Gastroesophageal sphincter (tissue), 4 donors: ENCODE measurements around the gene PDZD2. TPM values are rescaled to one million over a fixed set of nuclear protein-coding genes. Genes with fewer than 3 reads are reported as not detected.

Experiments
- ATAC-seq: fragments of 150-250 bp; one replicate; pipeline ENCODE4 v1.9.1; 2016; ENCODE audit warnings: mild to moderate bottlenecking, moderate library complexity
- H3K27ac ChIP-seq, 4 donors: fragments of 200-600 bp; sonication (generic) in 3 of 4; 1 replicate in 3 of 4; 2 replicates in 1 of 4; pipeline ENCODE4 v1.5.1; 2016 to 2019
- H3K27me3 ChIP-seq: fragments of 200-600 bp; sonication (generic); one replicate; pipeline ENCODE4 v1.5.1; 2019
- H3K36me3 ChIP-seq, 2 donors: fragments of 200-600 bp; sonication (generic); one replicate each; pipeline ENCODE4 v1.5.1; 2019; ENCODE audit warnings: control low read depth in 1 of 2
- H3K4me1 ChIP-seq, 3 donors: fragments of 200-600 bp; sonication (generic); 1 replicate in 2 of 3; 2 replicates in 1 of 3; pipeline ENCODE4 v1.5.1; 2016 to 2019; ENCODE audit warnings: control low read depth in 2 of 3
- H3K4me3 ChIP-seq, 2 donors: fragments of 200-600 bp; sonication (generic); one replicate each; pipeline ENCODE4 v1.5.1; 2019; ENCODE audit warnings: mild to moderate bottlenecking in 1 of 2, moderate library complexity in 1 of 2
- H3K9me3 ChIP-seq, 3 donors: fragments of 200-600 bp; sonication (generic); one replicate each; pipeline ENCODE4 v1.5.1; 2017 to 2019; ENCODE audit warnings: control low read depth in 2 of 3
- CTCF ChIP-seq, 4 experiments: fragments of 200-600 bp in 2 of 4; fragments of 450-650 bp in 2 of 4; sonication (generic) in 1 of 4; IDR thresholded peaks; one replicate each; pipeline ENCODE4 v1.5.1; 2017 to 2019; ENCODE audit warnings: antibody characterized with exemption in 4 of 4, mild to moderate bottlenecking in 2 of 4, moderate library complexity in 2 of 4
- EP300 ChIP-seq: sonication (generic); formaldehyde crosslinking; IDR thresholded peaks from one replicate; pipeline ENCODE4 v1.6.1; 2017; ENCODE audit warnings: antibody characterized with exemption, mild to moderate bottlenecking
- POLR2A ChIP-seq, 2 donors: fragments of 450-650 bp; IDR thresholded peaks; one replicate each; pipeline ENCODE4 v1.6.1; 2017; ENCODE audit warnings: antibody characterized with exemption in 2 of 2, mild to moderate bottlenecking in 2 of 2, moderate library complexity in 1 of 2
- POLR2AphosphoS5 ChIP-seq: sonication (generic); formaldehyde crosslinking; IDR thresholded peaks from one replicate; pipeline ENCODE4 v1.6.1; 2017; ENCODE audit warnings: antibody characterized with exemption
- WGBS, 2 donors: methylation state at CpG; one replicate each; pipeline ENCODE4 v1.1.5; 2018; ENCODE audit warnings: low coverage in 1 of 2; 5-methylcytosine and 5-hydroxymethylcytosine counted together
- total RNA-seq, 4 donors: library from RNA; depleted of rRNA; stranded (reverse); fragments of >200 nt; gene quantifications; one replicate each; pipeline ENCODE4 v1.1.0, GENCODE V29; 2016

The PDZD2 gene
- total RNA-seq, 4 donors from 2014 or later: 8.6 to 19.4 (median 14.0) TPM

GRCh38 chr5:31741496-31741895 is 102.6 kb downstream of the PDZD2 start:
- no peak overlapping the region for H3K4me3 ChIP-seq
- H3K4me1 ChIP-seq: no peaks in the 10 kb centered on the region
- H3K9me3 ChIP-seq: peaks cover 0 to 8% (median 0%) of the 10 kb centered on the region in 3 donors
- no peak for ATAC-seq
- H3K27ac ChIP-seq: no peak overlapping the region
- WGBS, 2 donors: 20 to 50% methylated on average over 1 of the region's 1 CpG
- H3K27me3 ChIP-seq: no peaks in the 10 kb centered on the region
- no peaks in the 10 kb centered on the region for H3K36me3 ChIP-seq
- TF ChIP-seq EP300 (no peak), POLR2AphosphoS5 (no peak), CTCF (IDR thresholded peaks at IDR 0.05) (no peak), POLR2A (IDR thresholded peaks at IDR 0.05) (no peak)

GRCh38 chr5:31743678-31744077 is 104.7 kb downstream of the PDZD2 start:
- H3K36me3 ChIP-seq: no peaks in the 10 kb centered on the region
- WGBS, 2 donors: 86 to 91% methylated on average over 1 to 3 of the region's 3 CpGs
- H3K4me3 ChIP-seq: no peak overlapping the region
- H3K27ac ChIP-seq: no peak overlapping the region
- H3K4me1 ChIP-seq: no peaks in the 10 kb centered on the region
- no peaks in the 10 kb centered on the region for H3K27me3 ChIP-seq
- no peak for TF ChIP-seq CTCF (IDR thresholded peaks at IDR 0.05)
- no peak for TF ChIP-seq POLR2AphosphoS5
- H3K9me3 ChIP-seq: peaks cover 0 to 8% (median 0%) of the 10 kb centered on the region in 3 donors
- no peak for ATAC-seq

DNA sequence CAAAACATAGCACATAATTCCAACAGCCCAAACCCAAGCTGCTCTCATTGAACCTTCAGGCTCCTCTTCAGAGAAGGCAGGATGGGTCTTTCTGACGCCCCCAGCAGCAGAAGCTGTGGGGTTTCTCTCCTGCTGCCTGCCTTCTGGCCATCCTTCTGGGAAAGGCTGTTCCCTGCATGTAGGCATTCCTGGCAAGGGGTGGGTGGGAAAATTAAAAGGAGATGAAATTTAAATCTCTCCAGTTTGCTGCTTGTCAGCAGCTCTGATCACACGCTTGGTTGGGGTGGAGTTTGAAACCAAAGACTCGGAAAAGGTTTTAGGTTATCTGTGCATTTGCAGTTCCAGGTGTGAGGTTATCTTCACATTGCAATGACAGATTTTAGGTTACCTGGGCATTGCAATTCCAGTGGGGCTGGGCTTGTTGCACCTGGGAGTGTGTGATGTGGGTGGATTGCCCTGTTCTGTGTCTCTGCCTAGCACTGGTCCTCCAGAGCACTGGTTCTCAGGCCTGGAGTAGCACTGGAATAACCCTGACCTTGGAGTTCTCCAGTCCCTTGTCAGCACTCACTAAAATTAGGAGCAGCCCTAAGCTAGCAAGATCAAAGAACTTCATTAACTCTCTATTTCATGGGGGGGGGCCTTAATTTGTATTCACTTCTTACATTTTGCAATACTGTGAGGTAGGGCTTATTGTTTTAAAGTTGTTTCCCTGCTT is 109.7 kb downstream of the PDZD2 start:
- no peaks in the 10 kb centered on the region for H3K27me3 ChIP-seq
- no peak overlapping the region for H3K27ac ChIP-seq
- TF ChIP-seq EP300: no peak
- TF ChIP-seq POLR2AphosphoS5: no peak
- TF ChIP-seq POLR2A (IDR thresholded peaks at IDR 0.05): no peak
- no peak for TF ChIP-seq CTCF (IDR thresholded peaks at IDR 0.05)
- no peaks in the 10 kb centered on the region for H3K4me1 ChIP-seq
- 83 to 100% methylated on average over 1 to 3 of the region's 3 CpGs for WGBS, 2 donors
- no peak for ATAC-seq
- no peaks in the 10 kb centered on the region for H3K36me3 ChIP-seq
- no peaks in the 10 kb centered on the region for H3K9me3 ChIP-seq
- no peak overlapping the region for H3K4me3 ChIP-seq

DNA sequence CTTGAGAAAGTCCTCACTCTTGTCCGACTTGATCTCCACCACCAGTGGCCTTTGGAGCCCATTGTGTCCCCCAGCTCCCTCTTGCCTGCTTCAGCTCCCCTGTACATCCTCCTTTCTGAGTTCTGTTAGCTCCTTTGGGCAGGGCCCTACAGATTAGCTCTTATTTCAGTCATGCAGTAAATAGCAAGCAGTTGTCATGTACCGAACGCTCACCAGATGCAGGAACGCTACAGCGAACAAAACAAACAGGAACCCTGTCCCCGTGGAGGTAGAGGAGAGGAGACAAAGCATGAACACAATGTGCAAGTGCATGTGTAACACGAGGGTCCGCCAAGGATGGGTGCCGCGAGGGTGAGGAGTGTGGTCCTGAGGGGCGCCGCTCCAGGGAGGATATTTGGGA is 111.3 kb downstream of the PDZD2 start:
- H3K36me3 ChIP-seq: no peaks in the 10 kb centered on the region
- no peak overlapping the region for H3K4me3 ChIP-seq
- no peak overlapping the region for H3K27ac ChIP-seq
- ATAC-seq: no peak
- H3K4me1 ChIP-seq: no peaks in the 10 kb centered on the region
- no peak for TF ChIP-seq EP300
- TF ChIP-seq POLR2AphosphoS5: no peak
- TF ChIP-seq CTCF (IDR thresholded peaks at IDR 0.05): no peak
- TF ChIP-seq POLR2A (IDR thresholded peaks at IDR 0.05): no peak
- WGBS, 2 donors: 86 to 90% methylated on average over 1 to 4 of the region's 12 CpGs
- no peaks in the 10 kb centered on the region for H3K27me3 ChIP-seq
- H3K9me3 ChIP-seq: no peaks in the 10 kb centered on the region

- no peak for TF ChIP-seq POLR2A (IDR thresholded peaks at IDR 0.05)
- no peak for TF ChIP-seq POLR2AphosphoS5
- TF ChIP-seq CTCF (IDR thresholded peaks at IDR 0.05): no peak
- TF ChIP-seq EP300: no peak
- H3K4me3 ChIP-seq: no peak overlapping the region
- 96% methylated on average over 3 of the region's 3 CpGs; no CpG with 5 or more reads in 1 of the 2 donors for WGBS, 2 donors
- no peaks in the 10 kb centered on the region for H3K4me1 ChIP-seq
- no peaks in the 10 kb centered on the region for H3K36me3 ChIP-seq
- ATAC-seq: no peak
- H3K27me3 ChIP-seq: no peaks in the 10 kb centered on the region
- H3K27ac ChIP-seq: no peak overlapping the region
- no peaks in the 10 kb centered on the region for H3K9me3 ChIP-seq
Measured at GRCh38 chr5:31751610-31752009, 112.7 kb downstream of the PDZD2 start.
